Astrocyte (in vitro differentiated cells and primary cell): ENCODE results near the gene OSBPL3. TPM values are rescaled to one million over a fixed set of nuclear protein-coding genes. Genes with fewer than 3 reads are reported as not detected.

ENCODE experiments used
- DNase-seq: peaks from one replicate; pipeline ENCODE4 v3.0.0-alpha.2; 2010; ENCODE audit warnings: low read depth
- FAIRE-seq: peaks from 2 replicates; lab custom pipeline; 2011; peaks lifted over from hg19 to GRCh38; lab: Jason Lieb, UNC
- H2AFZ ChIP-seq: 2 replicates; pipeline ENCODE4 v1.6.0; 2012; ENCODE audit warnings: low read depth, low read length, inconsistent platforms
- H3K27ac ChIP-seq: 2 replicates; pipeline ENCODE4 v1.5.1; 2011; ENCODE audit warnings: low read depth, low read length, inconsistent platforms
- H3K27me3 ChIP-seq: 2 replicates; pipeline ENCODE4 v1.6.0; 2011; ENCODE audit warnings: low read length, inconsistent platforms; ENCODE audit not compliant: insufficient read depth
- H3K36me3 ChIP-seq: 2 replicates; pipeline ENCODE4 v1.5.1; 2011; ENCODE audit warnings: low read length, inconsistent platforms; ENCODE audit not compliant: insufficient read depth
- H3K4me1 ChIP-seq: 2 replicates; pipeline ENCODE4 v1.5.1; 2011; ENCODE audit warnings: low read length, inconsistent platforms; ENCODE audit not compliant: insufficient read depth
- H3K4me2 ChIP-seq: 2 replicates; pipeline ENCODE4 v1.6.0; 2012; ENCODE audit warnings: low read length, inconsistent platforms
- H3K4me3 ChIP-seq: 2 replicates; pipeline ENCODE4 v1.5.1; 2011; ENCODE audit warnings: low read depth, mild to moderate bottlenecking, low read length, inconsistent platforms; ENCODE audit not compliant: insufficient read depth
- H3K79me2 ChIP-seq: 2 replicates; pipeline ENCODE4 v1.6.0; 2012; ENCODE audit warnings: mild to moderate bottlenecking, low read length, inconsistent platforms; ENCODE audit not compliant: insufficient read depth
- H3K9ac ChIP-seq: 2 replicates; pipeline ENCODE4 v1.6.0; 2012; ENCODE audit warnings: mild to moderate bottlenecking, low read length, inconsistent platforms
- H3K9me3 ChIP-seq: 2 replicates; pipeline ENCODE4 v1.5.1; 2012; ENCODE audit warnings: low read depth, mild to moderate bottlenecking, low read length, inconsistent platforms; ENCODE audit not compliant: insufficient read depth
- H4K20me1 ChIP-seq: 2 replicates; pipeline ENCODE4 v1.6.0; 2012; ENCODE audit warnings: low read length, inconsistent platforms; ENCODE audit not compliant: insufficient read depth
- H3K27ac Mint-ChIP-seq: one replicate; pipeline ENCODE4 v1.8.0; 2021; ENCODE audit warnings: mild to moderate bottlenecking, mixed read lengths; ENCODE audit not compliant: unreplicated experiment
- H3K27me3 Mint-ChIP-seq: one replicate; pipeline ENCODE4 v1.8.0; 2021; ENCODE audit warnings: low read depth, mixed read lengths; ENCODE audit not compliant: unreplicated experiment
- H3K36me3 Mint-ChIP-seq: one replicate; pipeline ENCODE4 v1.8.0; 2021; ENCODE audit warnings: low read depth, mixed read lengths; ENCODE audit not compliant: unreplicated experiment
- H3K4me1 Mint-ChIP-seq: one replicate; pipeline ENCODE4 v1.8.0; 2021; ENCODE audit warnings: low read depth, mixed read lengths; ENCODE audit not compliant: unreplicated experiment
- H3K4me3 Mint-ChIP-seq: one replicate; pipeline ENCODE4 v1.8.0; 2021; ENCODE audit warnings: mild to moderate bottlenecking, moderate library complexity, mixed read lengths; ENCODE audit not compliant: unreplicated experiment
- H3K9me3 Mint-ChIP-seq: one replicate; pipeline ENCODE4 v1.8.0; 2021; ENCODE audit warnings: mild to moderate bottlenecking, mixed read lengths; ENCODE audit not compliant: unreplicated experiment
- CTCF ChIP-seq: IDR thresholded peaks from 2 replicates; pipeline ENCODE4 v1.5.1; 2011; ENCODE audit warnings: low read depth, mild to moderate bottlenecking, inconsistent platforms, low read length, moderate library complexity; ENCODE audit not compliant: insufficient read depth
- EZH2 ChIP-seq: IDR thresholded peaks from 2 replicates; pipeline ENCODE4 v1.6.1; 2012; ENCODE audit warnings: mild to moderate bottlenecking, low read length, inconsistent platforms; ENCODE audit not compliant: insufficient read depth
- total RNA-seq: library from RNA; stranded (reverse); gene quantifications from 2 replicates; pipeline ENCODE4 v1.2.1, GENCODE V29; 2021

Gene OSBPL3
- total RNA-seq, 1 donor from 2014 or later: 62.9 TPM

- Histone ChIP-seq H2AFZ (no peak overlapping the region), H3K9me3 (no peaks in the 10 kb centered on the region), H3K9ac (no peak overlapping the region), H3K4me3 (no peak overlapping the region), H4K20me1 (peaks cover 47% of the 10 kb centered on the region), H3K27me3 (no peaks in the 10 kb centered on the region), H3K4me1 (no peaks in the 10 kb centered on the region), H3K79me2 (peaks cover 95% of the 10 kb centered on the region), H3K27ac (no peak overlapping the region), H3K4me2 (no peak overlapping the region), H3K36me3 (no peaks in the 10 kb centered on the region)
- peaks cover 18% of the 10 kb centered on the region for H3K4me1 Mint-ChIP-seq
- no peaks in the 10 kb centered on the region for H3K9me3 Mint-ChIP-seq
- H3K36me3 Mint-ChIP-seq: peaks cover 7% of the 10 kb centered on the region
- no peak for FAIRE-seq
- TF ChIP-seq CTCF (no peak), EZH2 (no peak)
- H3K27ac Mint-ChIP-seq: no peak overlapping the region
- H3K27me3 Mint-ChIP-seq: no peaks in the 10 kb centered on the region
- DNase-seq: no peak
- no peak overlapping the region for H3K4me3 Mint-ChIP-seq
Observed at GRCh38 chr7:24942226-24942625, 37.8 kb downstream of the OSBPL3 start.

GRCh38 chr7:24939416-24939815 is 40.6 kb downstream of the OSBPL3 start:
- Histone ChIP-seq H3K27ac (no peak overlapping the region), H3K4me2 (no peak overlapping the region), H3K4me3 (no peak overlapping the region), H3K79me2 (peaks cover 91% of the 10 kb centered on the region), H3K9me3 (no peaks in the 10 kb centered on the region), H3K27me3 (no peaks in the 10 kb centered on the region), H3K4me1 (no peaks in the 10 kb centered on the region), H2AFZ (no peak overlapping the region), H3K9ac (no peak overlapping the region), H3K36me3 (no peaks in the 10 kb centered on the region), H4K20me1 (peaks cover 42% of the 10 kb centered on the region)
- TF ChIP-seq EZH2 (no peak), CTCF (no peak)
- Mint-ChIP-seq H3K36me3 (peaks cover 7% of the 10 kb centered on the region), H3K27me3 (no peaks in the 10 kb centered on the region), H3K9me3 (no peaks in the 10 kb centered on the region), H3K4me1 (peaks cover 30% of the 10 kb centered on the region), H3K27ac (no peak overlapping the region), H3K4me3 (no peak overlapping the region)
- DNase-seq: no peak
- FAIRE-seq: no peak

GRCh38 chr7:24936121-24936824 is 43.7 kb downstream of the OSBPL3 start:
- Histone ChIP-seq H3K36me3 (no peaks in the 10 kb centered on the region), H3K4me2 (peak overlapping the region; percentile 26), H3K27me3 (no peaks in the 10 kb centered on the region), H3K9me3 (no peaks in the 10 kb centered on the region), H3K9ac (no peak overlapping the region), H3K27ac (no peak overlapping the region), H3K79me2 (peaks cover 93% of the 10 kb centered on the region), H2AFZ (no peak overlapping the region), H3K4me3 (no peak overlapping the region), H3K4me1 (peaks cover 15% of the 10 kb centered on the region), H4K20me1 (peaks cover 33% of the 10 kb centered on the region)
- Mint-ChIP-seq H3K36me3 (peaks cover 4% of the 10 kb centered on the region), H3K27me3 (no peaks in the 10 kb centered on the region), H3K4me1 (peaks cover 26% of the 10 kb centered on the region), H3K27ac (peak overlapping the region; percentile 13), H3K9me3 (no peaks in the 10 kb centered on the region), H3K4me3 (peak overlapping the region; percentile 64)
- no peak for TF ChIP-seq EZH2
- TF ChIP-seq CTCF: no peak
- DNase-seq (peak; percentile 75), FAIRE-seq (no peak)
